Upper lobe of left lung (tissue), 6 donors: Measurements from ENCODE around the gene FHIT. TPM values are rescaled to one million over a fixed set of nuclear protein-coding genes. Genes with fewer than 3 reads are reported as not detected.

Experiments
- ATAC-seq, 2 donors: fragments of 200-7000 bp; cut with Tn5 transposase; one replicate each; pipeline ENCODE4 v1.9.1; 2022; ENCODE audit warnings: mild to moderate bottlenecking in 2 of 2, moderate library complexity in 2 of 2; ENCODE audit not compliant: low FRiP score in 2 of 2
- DNase-seq, 2 donors: peaks; one replicate each; pipeline ENCODE4 v3.0.0-alpha.2; 2019 to 2020
- H3K27ac ChIP-seq, 4 donors: fragments of 200-600 bp; sonication (generic); one replicate each; pipeline ENCODE4 v1.5.1; 2016 to 2019
- H3K27me3 ChIP-seq, 4 donors: fragments of 200-600 bp; sonication (generic); one replicate each; pipeline ENCODE4 v1.5.1; 2017 to 2019
- H3K36me3 ChIP-seq, 4 donors: fragments of 200-600 bp; sonication (generic); one replicate each; pipeline ENCODE4 v1.5.1; 2016 to 2019
- H3K4me1 ChIP-seq, 4 donors: fragments of 200-600 bp; sonication (generic); one replicate each; pipeline ENCODE4 v1.5.1; 2018 to 2019
- H3K4me3 ChIP-seq, 4 donors: fragments of 200-600 bp; sonication (generic); one replicate each; pipeline ENCODE4 v1.5.1; 2017 to 2019; ENCODE audit warnings: mild to moderate bottlenecking in 2 of 4, moderate library complexity in 1 of 4
- H3K9me3 ChIP-seq, 4 donors: fragments of 200-600 bp; sonication (generic); one replicate each; pipeline ENCODE4 v1.5.1; 2018 to 2019
- CTCF ChIP-seq, 6 experiments: fragments of 450-650 bp in 4 of 6; fragments of 200-600 bp in 2 of 6; sonication (generic) in 2 of 6; IDR thresholded peaks; one replicate each; pipeline ENCODE4 v1.5.1; 2016 to 2019; ENCODE audit warnings: antibody characterized with exemption in 6 of 6
- EP300 ChIP-seq, 4 donors: sonication (generic); formaldehyde crosslinking; IDR thresholded peaks; one replicate each; pipeline ENCODE4 v1.5.1; 2017; ENCODE audit warnings: antibody characterized with exemption in 4 of 4, control low read depth in 2 of 4
- POLR2A ChIP-seq, 4 donors: fragments of 450-650 bp; IDR thresholded peaks; one replicate each; pipeline ENCODE4 v1.5.1; 2016 to 2017; ENCODE audit warnings: antibody characterized with exemption in 4 of 4, mild to moderate bottlenecking in 2 of 4
- POLR2AphosphoS5 ChIP-seq, 2 donors: sonication (generic); formaldehyde crosslinking; IDR thresholded peaks; one replicate each; pipeline ENCODE4 v1.5.1; 2017; ENCODE audit warnings: antibody characterized with exemption in 2 of 2
- WGBS, 2 donors: methylation state at CpG; one replicate each; pipeline ENCODE4 v1.1.5; 2017 to 2018; 5-methylcytosine and 5-hydroxymethylcytosine counted together
- total RNA-seq, 6 donors: library from RNA; depleted of rRNA in 4 of 6; stranded (reverse); fragments of >200 nt in 4 of 6; gene quantifications; one replicate each; pipeline versions ENCODE4 v1.1.0 to v1.2.1, GENCODE V29; 2016 to 2021
- donor health status: DM: no; HTN: no; CAD: no; lungs with moderate emphysema.
- donor health status: DM: no; HTN: yes; CAD: no; lungs with severe emphysema.

Gene FHIT
- total RNA-seq, 6 donors from 2014 or later: 6.8 to 56.6 (median 11.1) TPM

- Histone ChIP-seq H3K27ac (no peak overlapping the region), H3K36me3 (no peaks in the 10 kb centered on the region), H3K27me3 (no peaks in the 10 kb centered on the region), H3K9me3 (no peaks in the 10 kb centered on the region), H3K4me3 (no peak overlapping the region), H3K4me1 (no peaks in the 10 kb centered on the region)
- 81 to 82% methylated on average over 4 of the region's 4 CpGs for WGBS, 2 donors
- TF ChIP-seq POLR2AphosphoS5 (IDR thresholded peaks at IDR 0.05): no peak
- TF ChIP-seq EP300 (IDR thresholded peaks at IDR 0.05): no peak
- TF ChIP-seq CTCF (IDR thresholded peaks at IDR 0.05): no peak
- no peak for TF ChIP-seq POLR2A (IDR thresholded peaks at IDR 0.05)
- no peak for DNase-seq
- no peak for ATAC-seq
Observed at GRCh38 chr3:59754456-59755129, 1496.7 kb downstream of the FHIT start.

- no peaks in the 10 kb centered on the region for H3K27me3 ChIP-seq
- H3K27ac ChIP-seq: no peak overlapping the region
- H3K4me3 ChIP-seq: no peak overlapping the region
- H3K4me1 ChIP-seq: no peaks in the 10 kb centered on the region
- DNase-seq (no peak), ATAC-seq (no peak)
- WGBS, 2 donors: 68 to 72% methylated on average over 7 of the region's 7 CpGs
- no peaks in the 10 kb centered on the region for H3K9me3 ChIP-seq
- TF ChIP-seq POLR2A (IDR thresholded peaks at IDR 0.05): no peak
- no peak for TF ChIP-seq EP300 (IDR thresholded peaks at IDR 0.05)
- no peak for TF ChIP-seq CTCF (IDR thresholded peaks at IDR 0.05)
- no peak for TF ChIP-seq POLR2AphosphoS5 (IDR thresholded peaks at IDR 0.05)
- H3K36me3 ChIP-seq: no peaks in the 10 kb centered on the region
Observed at GRCh38 chr3:59753808-59754450, 1497.3 kb downstream of the FHIT start.

- Histone ChIP-seq H3K27me3 (no peaks in the 10 kb centered on the region), H3K4me1 (no peaks in the 10 kb centered on the region), H3K36me3 (no peaks in the 10 kb centered on the region), H3K4me3 (no peak overlapping the region), H3K27ac (no peak overlapping the region), H3K9me3 (no peaks in the 10 kb centered on the region)
- ATAC-seq (no peak), DNase-seq (no peak)
- TF ChIP-seq POLR2A (IDR thresholded peaks at IDR 0.05) (no peak), EP300 (IDR thresholded peaks at IDR 0.05) (no peak), POLR2AphosphoS5 (IDR thresholded peaks at IDR 0.05) (no peak), CTCF (IDR thresholded peaks at IDR 0.05) (no peak)
Observed at GRCh38 chr3:59752925-59753324, 1498.3 kb downstream of the FHIT start.

- TF ChIP-seq POLR2A (IDR thresholded peaks at IDR 0.05) (no peak), CTCF (IDR thresholded peaks at IDR 0.05) (no peak), EP300 (IDR thresholded peaks at IDR 0.05) (no peak), POLR2AphosphoS5 (IDR thresholded peaks at IDR 0.05) (no peak)
- H3K4me3 ChIP-seq: no peak overlapping the region
- 94 to 96% methylated on average over 4 of the region's 4 CpGs for WGBS, 2 donors
- ATAC-seq (no peak), DNase-seq (no peak)
- H3K9me3 ChIP-seq: no peaks in the 10 kb centered on the region
- no peak overlapping the region for H3K27ac ChIP-seq
- H3K36me3 ChIP-seq: no peaks in the 10 kb centered on the region
- H3K27me3 ChIP-seq: no peaks in the 10 kb centered on the region
- H3K4me1 ChIP-seq: no peaks in the 10 kb centered on the region
Observed at GRCh38 chr3:59751606-59752005, 1499.6 kb downstream of the FHIT start.

- H3K36me3 ChIP-seq: no peaks in the 10 kb centered on the region
- no peak for DNase-seq
- TF ChIP-seq EP300 (IDR thresholded peaks at IDR 0.05) (no peak), CTCF (IDR thresholded peaks at IDR 0.05) (no peak), POLR2AphosphoS5 (IDR thresholded peaks at IDR 0.05) (no peak), POLR2A (IDR thresholded peaks at IDR 0.05) (no peak)
- 71 to 79% methylated on average over 1 of the region's 1 CpG for WGBS, 2 donors
- no peak overlapping the region for H3K27ac ChIP-seq
- no peak overlapping the region for H3K4me3 ChIP-seq
- no peak for ATAC-seq
- no peaks in the 10 kb centered on the region for H3K9me3 ChIP-seq
- no peaks in the 10 kb centered on the region for H3K27me3 ChIP-seq
- no peaks in the 10 kb centered on the region for H3K4me1 ChIP-seq
Observed at GRCh38 chr3:59750391-59750790, 1500.9 kb downstream of the FHIT start.
